NCI-H2029 treated with DMSO at 0.1 percent for 48 hours (cell line): ENCODE results near the gene TACC2.
"Not testable (repeated sequence)": the region's sequence is repeated elsewhere in the genome, so short reads cannot be mapped to it uniquely, and the experiment has no call there.

Experiments
- DNase-seq: peaks from one replicate; lab custom pipeline; 2025; lab: John Stamatoyannopoulos, UW

TACC2 gene

DNA sequence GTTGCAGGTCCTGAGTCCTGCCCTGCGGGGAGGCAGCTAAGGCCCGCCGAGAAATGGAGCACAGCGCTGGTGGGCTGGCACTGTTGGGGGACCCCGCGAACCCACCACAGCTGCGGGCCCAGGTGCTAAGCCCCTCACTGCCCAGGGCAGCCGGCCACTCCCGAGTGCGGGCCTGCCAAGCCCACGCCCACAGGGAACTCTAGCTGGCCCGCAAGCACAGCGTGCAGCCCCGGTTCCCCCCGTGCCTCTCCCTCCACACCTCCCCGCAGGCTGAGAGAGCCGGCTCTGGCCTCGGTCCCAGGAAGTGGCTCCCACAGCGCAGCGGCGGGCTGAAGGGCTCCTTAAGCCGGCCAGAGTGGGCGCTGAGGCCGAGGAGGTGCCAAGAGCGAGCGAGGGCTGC, 10.5 kb upstream of the TACC2 start:
- DNase-seq, result no peak

DNA sequence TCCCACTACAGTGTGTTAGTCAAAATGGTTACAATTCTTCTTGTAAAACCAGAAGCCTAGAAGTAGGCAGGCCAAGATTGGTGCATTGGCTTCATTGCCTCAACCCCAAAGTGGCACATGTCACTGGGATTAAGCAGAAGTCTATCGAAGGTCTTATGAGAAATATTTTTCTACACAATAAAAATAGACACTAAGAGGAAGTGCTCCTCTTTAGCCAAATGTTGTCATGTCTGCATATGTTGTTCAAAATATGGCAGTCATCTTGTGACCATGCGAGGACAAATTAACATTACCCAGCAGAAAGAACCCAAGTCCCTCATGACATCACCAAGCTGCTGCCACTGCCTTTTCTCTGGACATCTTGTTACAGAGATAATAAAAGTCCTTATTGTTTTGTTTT, 7.6 kb upstream of the TACC2 start:
- DNase-seq, result no peak

DNA sequence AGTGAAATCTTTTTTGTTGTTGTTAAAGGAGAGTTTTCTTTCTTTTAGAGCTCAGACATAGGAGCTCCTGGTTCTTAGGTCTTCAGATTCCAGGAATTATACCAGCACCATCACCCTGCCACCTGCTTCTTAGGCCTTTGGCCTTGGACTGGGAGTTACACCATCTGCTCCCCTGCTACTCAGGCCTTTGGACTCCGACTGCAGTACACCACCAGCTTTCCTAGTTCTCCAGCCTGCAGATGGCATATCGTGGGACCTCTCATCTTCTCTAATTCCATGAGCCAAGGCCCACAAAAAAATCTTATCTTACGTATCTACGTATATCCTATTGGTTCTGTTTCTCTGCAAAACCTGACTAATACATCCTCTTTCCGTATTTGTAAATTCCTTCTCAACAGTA, 5.1 kb upstream of the TACC2 start:
- no peak for DNase-seq

DNA sequence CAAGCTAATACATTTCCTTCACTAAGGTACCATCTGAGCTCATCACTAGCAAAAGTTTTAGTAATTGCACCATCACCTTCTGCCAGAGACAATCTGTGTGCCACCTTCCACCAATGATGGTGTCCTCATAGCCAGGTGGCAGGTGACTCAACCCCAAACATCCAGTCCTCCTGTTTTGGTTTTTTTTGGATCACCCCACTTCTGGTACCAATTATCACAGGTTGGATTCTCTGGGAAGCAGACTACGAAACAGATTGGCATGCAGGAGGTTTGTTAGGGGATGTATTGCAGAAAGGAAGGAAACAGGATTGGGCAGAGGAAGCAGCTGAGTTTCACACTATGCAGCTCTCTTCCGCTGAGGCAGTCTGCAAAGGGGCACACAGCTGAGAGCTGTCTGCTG, 4.5 kb upstream of the TACC2 start:
- DNase-seq, result no peak

- no peak for DNase-seq
Measured at GRCh38 chr10:121990015-121990677, 1.2 kb downstream of the TACC2 start.

GRCh38 chr10:121991727-121992126, 2.8 kb downstream of the TACC2 start:
- DNase-seq, result not testable (repeated sequence)

GRCh38 chr10:121994429-121994941, 5.5 kb downstream of the TACC2 start:
- no peak for DNase-seq

GRCh38 chr10:121998462-121998861, 9.5 kb downstream of the TACC2 start:
- DNase-seq, result no peak

- no peak for DNase-seq
Measured at GRCh38 chr10:121999301-121999700, 10.3 kb downstream of the TACC2 start.

DNA sequence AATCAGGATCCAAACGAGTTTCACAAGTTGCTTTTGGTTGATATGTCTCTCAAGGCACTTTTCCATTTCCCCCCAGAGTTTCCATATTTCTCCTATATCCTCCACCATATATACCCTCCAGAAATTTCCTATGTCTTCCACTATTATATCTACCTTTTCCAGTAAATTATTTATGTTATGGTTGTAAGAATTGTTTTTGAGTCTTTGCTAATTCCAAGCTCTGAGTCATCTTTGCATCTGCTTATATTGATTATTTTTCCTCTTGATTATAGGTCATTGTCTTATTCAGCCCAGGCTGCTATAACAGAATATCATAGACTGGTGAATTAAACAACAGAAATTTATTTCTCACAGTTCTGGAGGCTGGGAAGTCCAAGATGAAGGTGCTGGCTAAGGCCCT, 12.7 kb downstream of the TACC2 start:
- no peak for DNase-seq

- no peak for DNase-seq
Measured at GRCh38 chr10:122007415-122007814, 18.5 kb downstream of the TACC2 start.

DNA sequence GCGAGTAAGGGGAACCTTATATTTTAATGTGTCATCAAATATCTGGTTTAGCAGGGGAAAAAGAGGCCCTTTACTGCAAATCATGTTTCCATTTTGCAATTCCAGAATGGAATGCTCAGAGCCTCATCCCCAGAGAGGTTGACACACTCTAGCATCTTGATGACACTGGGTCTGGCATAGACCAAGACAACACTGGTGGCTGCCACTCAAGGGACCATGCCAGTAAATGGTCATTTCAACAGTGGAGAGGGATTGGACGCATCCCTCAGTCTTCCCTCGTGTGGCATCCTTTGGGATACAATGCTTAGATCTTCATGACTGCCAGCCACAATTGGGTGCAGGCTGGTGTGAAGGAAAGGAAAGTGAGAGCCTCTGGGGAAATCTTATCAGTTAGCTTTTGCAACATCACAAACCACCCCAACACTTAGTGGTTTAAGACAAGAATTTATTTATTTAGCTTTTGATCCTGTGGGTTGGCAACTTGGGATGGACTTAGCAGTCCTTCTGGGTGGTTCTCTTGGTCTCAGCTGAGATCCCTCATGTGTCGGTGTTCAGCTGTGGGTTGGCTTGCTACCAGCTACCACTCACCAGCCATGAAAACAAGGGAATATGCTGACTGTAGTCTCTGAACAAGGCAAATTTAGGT, 21.6 kb downstream of the TACC2 start:
- DNase-seq, result no peak

DNA sequence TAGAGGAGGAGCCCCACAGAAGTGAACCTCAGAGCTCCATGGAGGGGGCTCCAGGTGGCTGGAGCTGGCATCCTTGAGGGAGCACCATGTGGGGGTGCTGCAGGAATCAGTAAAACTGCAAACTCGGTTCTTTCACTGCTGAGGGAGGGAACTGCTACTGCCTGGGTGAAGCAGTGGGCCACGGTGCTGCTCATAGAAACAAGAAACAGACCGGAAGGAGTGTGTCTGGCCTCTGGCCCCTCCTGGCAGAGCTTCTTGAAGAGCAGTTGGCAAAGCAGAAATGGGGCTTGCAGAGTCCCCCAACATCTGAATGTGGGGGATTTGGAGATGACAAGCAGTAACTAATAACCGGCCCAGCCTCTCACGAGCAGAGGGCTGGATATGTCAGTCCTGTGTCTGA, 23.8 kb downstream of the TACC2 start:
- DNase-seq, result no peak

DNA sequence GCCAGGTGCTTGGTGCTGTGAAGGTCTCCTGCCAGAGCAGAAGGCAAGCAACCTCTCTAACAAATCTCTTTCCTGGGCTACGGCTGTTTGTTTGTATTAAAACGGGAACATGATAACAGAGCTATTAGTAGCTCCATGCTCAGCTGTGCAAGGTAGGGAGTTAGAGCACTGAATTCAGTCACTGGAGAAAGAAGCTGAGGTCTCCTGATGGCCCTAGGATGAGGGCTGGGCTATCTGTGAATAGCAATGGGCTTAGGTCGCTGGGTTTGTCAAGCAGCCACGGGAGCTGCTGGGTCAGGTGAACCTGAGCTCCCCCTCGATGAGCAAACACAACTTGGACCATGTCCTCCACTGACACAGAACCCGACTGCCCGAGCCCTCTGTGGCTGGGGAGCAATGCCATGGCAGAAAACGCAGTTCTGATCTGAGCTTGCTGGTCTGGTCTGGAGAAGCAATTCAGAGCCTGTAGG, 24.4 kb downstream of the TACC2 start:
- no peak for DNase-seq

GRCh38 chr10:122014652-122015248, 25.8 kb downstream of the TACC2 start:
- DNase-seq, result no peak

GRCh38 chr10:122017926-122018325, 29.0 kb downstream of the TACC2 start:
- not testable (repeated sequence) for DNase-seq

- no peak for DNase-seq
Measured at GRCh38 chr10:122018491-122018890, 29.5 kb downstream of the TACC2 start.

- no peak for DNase-seq
Measured at GRCh38 chr10:122018951-122019413, 30.0 kb downstream of the TACC2 start.

DNA sequence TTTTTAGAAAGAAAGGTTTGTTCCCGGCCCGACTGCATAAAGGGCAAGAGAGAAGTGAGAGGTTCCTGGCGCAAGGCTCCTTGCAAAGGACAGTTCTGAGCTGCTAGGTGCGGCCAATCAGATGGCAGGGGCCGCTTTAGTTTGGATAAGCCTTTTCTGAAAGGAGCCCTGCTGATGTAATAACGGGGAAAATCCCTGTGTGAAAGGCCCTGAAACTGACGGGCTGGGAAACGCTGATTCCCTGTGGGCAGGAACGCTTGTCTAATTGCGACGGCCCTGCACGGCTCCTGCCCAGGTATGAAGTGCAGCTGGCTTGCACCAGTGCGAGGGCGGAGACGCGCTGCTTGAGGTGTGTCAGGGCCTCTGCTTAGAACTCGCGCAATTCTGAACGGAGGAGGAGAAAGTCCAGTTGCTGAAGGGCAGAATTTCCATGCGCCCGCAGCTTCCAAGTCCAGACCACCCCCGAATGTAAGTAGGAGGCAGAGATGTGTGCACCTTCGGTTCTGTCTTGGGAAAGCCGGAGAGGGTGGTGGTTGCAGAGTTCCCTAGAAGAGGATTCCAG, 30.5 kb downstream of the TACC2 start:
- no peak for DNase-seq

DNA sequence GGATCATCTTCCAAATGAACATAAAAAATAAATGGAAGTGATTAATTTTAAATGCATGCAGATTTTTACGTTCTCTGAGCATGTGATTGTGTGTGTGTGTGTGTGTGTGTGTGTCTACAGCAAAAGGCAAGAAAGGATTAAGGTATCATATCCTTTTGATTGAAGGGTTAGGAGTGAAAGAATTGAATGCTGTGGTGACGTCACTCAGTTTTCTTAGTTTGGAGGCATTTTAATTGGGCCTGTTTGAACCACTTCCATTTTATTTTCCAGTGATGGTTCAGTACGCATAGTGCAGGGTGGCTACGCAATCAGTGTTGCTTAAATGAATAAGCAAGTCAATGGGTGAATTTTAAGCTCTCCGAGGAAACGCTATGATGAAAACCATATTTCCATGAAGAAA, 31.3 kb downstream of the TACC2 start:
- DNase-seq, result no peak

DNA sequence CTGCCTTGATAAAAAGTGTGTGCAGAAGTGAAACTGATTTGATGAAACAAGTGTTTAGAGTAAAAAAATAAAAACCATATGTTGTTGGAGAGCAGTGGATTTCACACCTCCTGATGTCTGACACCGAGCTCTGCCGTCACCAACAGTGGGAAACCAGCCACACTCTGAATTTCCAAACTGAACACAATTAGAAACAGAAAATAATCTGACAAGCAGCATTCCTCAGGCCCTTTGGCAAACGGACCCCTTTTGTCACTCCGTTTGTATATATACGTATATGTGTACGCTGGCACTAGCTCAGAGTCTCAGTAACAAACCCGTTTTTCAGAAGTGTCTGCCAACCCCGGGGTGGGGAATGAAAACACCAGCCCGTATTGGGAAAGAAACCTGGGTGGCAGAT, 32.4 kb downstream of the TACC2 start:
- DNase-seq, result no peak

- no peak for DNase-seq
Measured at GRCh38 chr10:122021828-122022227, 32.9 kb downstream of the TACC2 start.

- DNase-seq, result no peak
Measured at GRCh38 chr10:122022276-122022675, 33.3 kb downstream of the TACC2 start.
